ENCODE results near the gene PRKAG1.

PRKAG1 gene

GRCh38 chr12:48985475-48985897, 33.1 kb downstream of the PRKAG1 start (continued):
- no peak for TF ChIP-seq ZNF398 (tag by site-specific recombination; IDR thresholded peaks at IDR 0.05)
- TF ChIP-seq REPIN1 (tag by site-specific recombination; IDR thresholded peaks at IDR 0.05; ENCODE audit: low read depth) = no peak
- TF ChIP-seq ZNF433 (tag by site-specific recombination; IDR thresholded peaks at IDR 0.05; ENCODE audit: low read depth) = no peak
- no peak for TF ChIP-seq MEIS1 (CRISPR knock-in tag; IDR thresholded peaks at IDR 0.05; ENCODE audit: borderline replicate concordance)
- no peak for TF ChIP-seq ZNF514 (tag by site-specific recombination; IDR thresholded peaks at IDR 0.05)
- no peak for TF ChIP-seq ZNF561 (tag by site-specific recombination; IDR thresholded peaks at IDR 0.05; ENCODE audit: borderline replicate concordance)
- TF ChIP-seq ZNF677 (tag by site-specific recombination; IDR thresholded peaks at IDR 0.05) = no peak
- TF ChIP-seq BCL11A (tag by site-specific recombination; IDR thresholded peaks at IDR 0.05; ENCODE audit: low read depth) = no peak
- no peak for TF ChIP-seq ATF2 (tag by site-specific recombination; IDR thresholded peaks at IDR 0.05; ENCODE audit: low read depth)
- peak; percentile 98 for TF ChIP-seq ZIC2 (tag by site-specific recombination; IDR thresholded peaks at IDR 0.05)
- no peak for TF ChIP-seq ZFP69B (tag by site-specific recombination; IDR thresholded peaks at IDR 0.05)

DNA sequence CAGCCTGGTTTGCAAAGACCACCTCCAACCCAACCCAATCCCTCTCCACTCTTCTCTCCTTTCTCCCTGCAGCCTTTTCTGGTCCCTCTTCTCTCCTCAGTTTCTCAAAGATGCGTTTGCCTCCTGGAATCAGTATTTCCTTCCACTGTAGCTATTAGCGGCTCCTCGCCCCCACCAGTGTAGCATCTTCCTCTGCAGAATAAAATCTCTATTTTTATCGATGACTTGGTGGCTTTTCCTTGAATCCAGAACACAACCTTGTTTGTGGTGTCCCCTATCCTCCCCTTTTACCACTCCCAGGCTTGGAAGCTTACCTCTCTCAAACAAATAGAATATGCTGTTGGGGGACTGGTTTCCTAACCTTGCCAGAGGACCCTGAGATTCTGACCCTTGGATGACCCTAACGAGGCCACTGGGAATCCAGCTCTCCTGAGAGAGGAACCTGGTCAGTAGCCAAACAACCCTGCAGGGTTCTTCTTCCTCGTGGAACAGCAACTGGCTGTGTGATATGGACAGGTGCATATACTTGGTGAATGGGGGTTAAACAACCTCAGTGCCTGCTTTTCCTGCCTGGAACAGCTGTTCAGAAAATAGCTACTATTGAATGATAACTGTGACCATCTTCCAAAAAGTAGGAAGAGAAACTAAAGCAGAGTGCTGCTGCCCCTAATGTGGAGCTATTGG, 36.0 kb downstream of the PRKAG1 start:
- Histone ChIP-seq H3K9me3 (ENCODE audit: control insufficient read depth, insufficient read depth, low read depth, low read length) (no peaks in the 10 kb centered on the region), H3K4me1 (ENCODE audit: control insufficient read depth, insufficient read depth, low read length) (no peaks in the 10 kb centered on the region; the same call in 1 of the 2 replicates), H3K36me3 (ENCODE audit: control insufficient read depth in 2 of 2, insufficient read depth in 1 of 2, low read length in 2 of 2) (no peaks in the 10 kb centered on the region), H3K27ac (ENCODE audit: extremely low read depth, low read depth, low read length) (no peak overlapping the region), H3K4me3 (ENCODE audit: low read depth, low read length) (no peak overlapping the region)
- CTCF ChIA-PET = interaction anchor here (0.6 to 1.5 kb wide), 9 partner anchors 8 to 132 kb away, joined by 3 to 8 read pairs (median 3); partner anchors contain the start of gene ARF3
- TF ChIP-seq ZNF37A (tag by site-specific recombination; IDR thresholded peaks at IDR 0.05) (no peak), TCF7L2 (IDR thresholded peaks at IDR 0.05; ENCODE audit: borderline replicate concordance, low read depth, low read length) (no peak), ZBTB6 (tag by site-specific recombination; IDR thresholded peaks at IDR 0.05) (no peak), ZNF639 (tag by site-specific recombination; IDR thresholded peaks at IDR 0.05) (no peak), ZNF830 (tag by site-specific recombination; IDR thresholded peaks at IDR 0.05; ENCODE audit: low read depth) (no peak), ZNF169 (tag by site-specific recombination; IDR thresholded peaks at IDR 0.05) (no peak), ZNF221 (tag by site-specific recombination; IDR thresholded peaks at IDR 0.05; ENCODE audit: borderline replicate concordance) (no peak)
- POLR2A ChIA-PET = interaction anchor here (0.5 to 0.9 kb wide), 2 partner anchors 131 to 1160 kb away, joined by 3 to 5 read pairs; partner anchors contain the start of gene DDX23

All from HEK293 (cell line).